ENCODE measurements around the gene C9orf78.

DNA sequence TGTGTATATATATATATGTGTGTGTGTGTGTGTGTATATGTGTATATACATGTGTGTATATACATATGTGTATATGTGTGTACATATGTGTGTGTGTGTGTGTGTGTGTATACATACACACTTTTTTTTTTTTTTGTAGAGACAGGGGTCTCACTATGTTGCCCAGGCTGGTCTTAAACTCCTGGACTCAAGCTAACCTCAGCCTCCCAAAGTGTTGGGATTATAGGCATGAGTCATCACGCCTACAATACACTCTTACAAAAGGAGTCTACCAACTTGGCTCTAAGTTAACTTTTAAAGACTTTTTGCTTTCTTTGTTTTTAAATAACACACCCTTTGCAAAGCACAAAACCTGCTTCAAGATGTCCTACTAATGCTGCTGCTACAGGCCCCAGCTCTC, 2.1 kb downstream of the C9orf78 start:
- TF ChIP-seq, protein P1, sequence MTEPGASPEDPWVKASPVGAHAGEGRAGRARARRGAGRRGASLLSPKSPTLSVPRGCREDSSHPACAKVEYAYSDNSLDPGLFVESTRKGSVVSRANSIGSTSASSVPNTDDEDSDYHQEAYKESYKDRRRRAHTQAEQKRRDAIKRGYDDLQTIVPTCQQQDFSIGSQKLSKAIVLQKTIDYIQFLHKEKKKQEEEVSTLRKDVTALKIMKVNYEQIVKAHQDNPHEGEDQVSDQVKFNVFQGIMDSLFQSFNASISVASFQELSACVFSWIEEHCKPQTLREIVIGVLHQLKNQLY (CRISPR knock-in tag; IDR thresholded peaks at IDR 0.05): no peak
- TF ChIP-seq CREM (CRISPR knock-in tag; IDR thresholded peaks at IDR 0.05) (no peak), PRDM15 (CRISPR knock-in tag; IDR thresholded peaks at IDR 0.05) (no peak), ESRRA (CRISPR knock-in tag; IDR thresholded peaks at IDR 0.05; ENCODE audit: borderline replicate concordance) (no peak), SMAD3 (CRISPR knock-in tag; IDR thresholded peaks at IDR 0.05; ENCODE audit: borderline replicate concordance) (no peak), JUN (CRISPR knock-in tag; IDR thresholded peaks at IDR 0.05) (no peak), USF2 (CRISPR knock-in tag; IDR thresholded peaks at IDR 0.05) (no peak), ZBTB21 (CRISPR knock-in tag; IDR thresholded peaks at IDR 0.05; ENCODE audit: borderline replicate concordance) (no peak), ZNF396 (CRISPR knock-in tag; IDR thresholded peaks at IDR 0.05; ENCODE audit: borderline replicate concordance) (no peak), GABPB1 (CRISPR knock-in tag; IDR thresholded peaks at IDR 0.05) (no peak)
- TF ChIP-seq, protein P2, sequence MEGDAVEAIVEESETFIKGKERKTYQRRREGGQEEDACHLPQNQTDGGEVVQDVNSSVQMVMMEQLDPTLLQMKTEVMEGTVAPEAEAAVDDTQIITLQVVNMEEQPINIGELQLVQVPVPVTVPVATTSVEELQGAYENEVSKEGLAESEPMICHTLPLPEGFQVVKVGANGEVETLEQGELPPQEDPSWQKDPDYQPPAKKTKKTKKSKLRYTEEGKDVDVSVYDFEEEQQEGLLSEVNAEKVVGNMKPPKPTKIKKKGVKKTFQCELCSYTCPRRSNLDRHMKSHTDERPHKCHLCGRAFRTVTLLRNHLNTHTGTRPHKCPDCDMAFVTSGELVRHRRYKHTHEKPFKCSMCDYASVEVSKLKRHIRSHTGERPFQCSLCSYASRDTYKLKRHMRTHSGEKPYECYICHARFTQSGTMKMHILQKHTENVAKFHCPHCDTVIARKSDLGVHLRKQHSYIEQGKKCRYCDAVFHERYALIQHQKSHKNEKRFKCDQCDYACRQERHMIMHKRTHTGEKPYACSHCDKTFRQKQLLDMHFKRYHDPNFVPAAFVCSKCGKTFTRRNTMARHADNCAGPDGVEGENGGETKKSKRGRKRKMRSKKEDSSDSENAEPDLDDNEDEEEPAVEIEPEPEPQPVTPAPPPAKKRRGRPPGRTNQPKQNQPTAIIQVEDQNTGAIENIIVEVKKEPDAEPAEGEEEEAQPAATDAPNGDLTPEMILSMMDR (IDR thresholded peaks at IDR 0.05): no peak
- TF ChIP-seq, protein P3, sequence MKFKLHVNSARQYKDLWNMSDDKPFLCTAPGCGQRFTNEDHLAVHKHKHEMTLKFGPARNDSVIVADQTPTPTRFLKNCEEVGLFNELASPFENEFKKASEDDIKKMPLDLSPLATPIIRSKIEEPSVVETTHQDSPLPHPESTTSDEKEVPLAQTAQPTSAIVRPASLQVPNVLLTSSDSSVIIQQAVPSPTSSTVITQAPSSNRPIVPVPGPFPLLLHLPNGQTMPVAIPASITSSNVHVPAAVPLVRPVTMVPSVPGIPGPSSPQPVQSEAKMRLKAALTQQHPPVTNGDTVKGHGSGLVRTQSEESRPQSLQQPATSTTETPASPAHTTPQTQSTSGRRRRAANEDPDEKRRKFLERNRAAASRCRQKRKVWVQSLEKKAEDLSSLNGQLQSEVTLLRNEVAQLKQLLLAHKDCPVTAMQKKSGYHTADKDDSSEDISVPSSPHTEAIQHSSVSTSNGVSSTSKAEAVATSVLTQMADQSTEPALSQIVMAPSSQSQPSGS (CRISPR knock-in tag; IDR thresholded peaks at IDR 0.05; ENCODE audit: borderline replicate concordance, low read depth): no peak
- TF ChIP-seq, protein P4, sequence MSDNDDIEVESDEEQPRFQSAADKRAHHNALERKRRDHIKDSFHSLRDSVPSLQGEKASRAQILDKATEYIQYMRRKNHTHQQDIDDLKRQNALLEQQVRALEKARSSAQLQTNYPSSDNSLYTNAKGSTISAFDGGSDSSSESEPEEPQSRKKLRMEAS (CRISPR knock-in tag; IDR thresholded peaks at IDR 0.05): no peak
